HS-27A (cell line): ENCODE results near the gene ZNF74.

ENCODE experiments used
- DNase-seq: peaks from one replicate; pipeline ENCODE4 v3.0.0-alpha.2; 2012; ENCODE audit warnings: low read depth, missing footprints

Gene ZNF74

GRCh38 chr22:20433191-20433590 lies 39.2 kb downstream of the ZNF74 start:
- no peak for DNase-seq

- no peak for DNase-seq
Measured at GRCh38 chr22:20433686-20434241, 39.8 kb downstream of the ZNF74 start.

GRCh38 chr22:20434264-20434751 lies 40.4 kb downstream of the ZNF74 start:
- no peak for DNase-seq

- DNase-seq = no peak
Measured at GRCh38 chr22:20434773-20435172, 40.8 kb downstream of the ZNF74 start.

- DNase-seq = no peak
Measured at GRCh38 chr22:20435436-20436306, 41.7 kb downstream of the ZNF74 start.

- no peak for DNase-seq
Measured at GRCh38 chr22:20436307-20436767, 42.4 kb downstream of the ZNF74 start.

GRCh38 chr22:20436768-20437612 lies 43.0 kb downstream of the ZNF74 start:
- no peak for DNase-seq

- DNase-seq = no peak
Measured at GRCh38 chr22:20437613-20438426, 43.9 kb downstream of the ZNF74 start, which contains the start of gene SCARF2. Gene SCARF2 (minus strand): TSS chr22:20437825. CDS start chr22:20437754, 71 bp downstream.

GRCh38 chr22:20438427-20438677 lies 44.4 kb downstream of the ZNF74 start:
- no peak for DNase-seq

GRCh38 chr22:20438678-20439492 lies 44.9 kb downstream of the ZNF74 start:
- no peak for DNase-seq

GRCh38 chr22:20439556-20439927 lies 45.6 kb downstream of the ZNF74 start:
- no peak for DNase-seq

GRCh38 chr22:20439928-20440575 lies 46.1 kb downstream of the ZNF74 start:
- no peak for DNase-seq

GRCh38 chr22:20440637-20441591 lies 47.0 kb downstream of the ZNF74 start:
- DNase-seq = no peak

GRCh38 chr22:20441631-20442484 lies 47.9 kb downstream of the ZNF74 start:
- DNase-seq = no peak

GRCh38 chr22:20442485-20443284 lies 48.7 kb downstream of the ZNF74 start:
- DNase-seq = no peak

GRCh38 chr22:20444325-20444724 lies 50.4 kb downstream of the ZNF74 start:
- no peak for DNase-seq

- no peak for DNase-seq
Measured at GRCh38 chr22:20446383-20446970, 52.5 kb downstream of the ZNF74 start.
